Activated CD8-positive, alpha-beta memory T cell treated with anti-CD3 and anti-CD28 coated beads, Interleukin-2, amount 50 U/mL, for 24 hours (primary cell): ENCODE results near the gene DSE.
"Not testable (repeated sequence)": the region's sequence is repeated elsewhere in the genome, so short reads cannot be mapped to it uniquely, and the experiment has no call there.

Experiments
- DNase-seq: peaks from one replicate; pipeline ENCODE4 v3.0.0-alpha.2; 2020; ENCODE audit errors: extremely low read depth

The DSE gene

DNA sequence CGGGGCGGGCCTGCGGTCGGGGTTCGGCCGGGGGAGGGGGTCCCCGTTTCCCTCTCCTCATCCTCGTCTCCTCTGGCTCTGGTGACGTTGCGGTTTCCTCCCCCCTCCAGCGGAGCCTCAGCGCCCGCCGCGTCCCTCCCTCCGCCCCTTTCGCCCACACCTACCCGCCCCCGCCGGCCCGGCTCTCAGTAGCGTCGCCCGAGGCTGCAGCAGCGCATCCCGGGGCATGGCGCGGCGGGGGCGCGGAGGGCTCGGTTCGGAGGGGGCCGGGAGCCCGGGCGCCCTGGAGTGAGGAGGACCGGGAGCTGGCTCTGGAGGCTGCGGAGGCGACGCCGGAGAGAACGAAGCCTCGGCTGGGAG lies at the start of gene DSE:
DSE (plus strand) TSS at position 188 of the 360 bp plus-strand sequence. CDS start 28,304 bp downstream, outside the sequence.
- no peak for DNase-seq

DNA sequence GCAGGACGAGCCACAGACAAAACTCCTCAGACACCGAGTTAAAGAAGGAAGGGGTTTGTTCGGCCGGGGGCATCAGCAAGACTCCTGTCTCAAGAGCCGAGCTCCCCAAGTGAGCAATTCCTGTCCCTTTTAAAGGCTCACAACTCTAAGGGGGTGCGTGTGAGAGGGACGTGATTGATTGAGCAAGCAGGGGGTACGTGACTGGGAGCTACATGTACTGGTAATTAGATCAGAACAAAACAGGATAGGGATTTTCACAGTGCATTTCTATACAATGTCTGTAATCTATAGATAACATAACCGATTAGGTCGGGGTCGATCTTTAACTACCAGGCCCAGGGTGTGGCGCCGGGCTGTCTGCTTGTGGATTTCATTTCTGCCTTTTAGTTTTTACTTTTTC lies 48.8 kb upstream of the DSE start:
- DNase-seq = not testable (repeated sequence)

DNA sequence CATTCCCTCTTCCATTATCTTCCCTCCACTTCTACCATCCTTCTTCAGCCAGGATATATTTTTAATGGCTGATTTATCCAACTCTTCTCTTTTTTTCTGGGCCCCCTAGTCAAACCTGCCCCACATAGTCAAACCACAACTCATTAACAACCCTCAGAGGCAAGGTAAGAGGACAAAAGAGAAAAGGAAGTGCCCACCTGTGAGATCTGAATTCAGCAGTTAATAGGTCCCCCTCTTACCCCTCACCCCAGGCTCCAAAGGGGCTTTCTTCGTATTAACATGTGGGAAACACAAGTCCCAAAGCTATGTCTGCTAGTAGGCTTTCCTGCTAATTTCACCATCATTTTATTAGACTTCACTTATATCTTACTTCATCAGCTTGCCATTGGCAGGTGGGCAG lies 46.9 kb upstream of the DSE start:
- DNase-seq = no peak

DNA sequence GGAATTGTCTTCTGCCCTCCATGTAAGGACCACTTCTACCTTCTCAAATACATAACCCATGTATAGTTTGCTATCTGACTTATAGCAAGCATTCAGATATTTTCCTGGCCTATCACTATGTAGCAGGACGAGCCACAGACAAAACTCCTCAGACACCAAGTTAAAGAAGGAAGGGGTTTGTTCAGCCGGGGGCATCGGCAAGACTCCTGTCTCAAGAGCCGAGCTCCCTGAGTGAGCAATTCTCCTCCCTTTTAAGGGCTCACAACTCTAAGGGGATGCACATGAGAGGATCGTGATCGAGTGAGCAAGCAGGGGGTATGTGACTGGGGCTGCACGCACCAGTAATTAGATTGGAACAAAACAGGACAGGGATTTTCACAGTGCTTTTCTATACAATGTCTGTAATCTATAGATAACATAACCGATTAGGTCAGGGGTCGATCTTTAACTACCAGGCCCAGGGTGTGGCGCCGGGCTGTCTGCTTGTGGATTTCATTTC lies 45.1 kb upstream of the DSE start:
- not testable (repeated sequence) for DNase-seq

DNA sequence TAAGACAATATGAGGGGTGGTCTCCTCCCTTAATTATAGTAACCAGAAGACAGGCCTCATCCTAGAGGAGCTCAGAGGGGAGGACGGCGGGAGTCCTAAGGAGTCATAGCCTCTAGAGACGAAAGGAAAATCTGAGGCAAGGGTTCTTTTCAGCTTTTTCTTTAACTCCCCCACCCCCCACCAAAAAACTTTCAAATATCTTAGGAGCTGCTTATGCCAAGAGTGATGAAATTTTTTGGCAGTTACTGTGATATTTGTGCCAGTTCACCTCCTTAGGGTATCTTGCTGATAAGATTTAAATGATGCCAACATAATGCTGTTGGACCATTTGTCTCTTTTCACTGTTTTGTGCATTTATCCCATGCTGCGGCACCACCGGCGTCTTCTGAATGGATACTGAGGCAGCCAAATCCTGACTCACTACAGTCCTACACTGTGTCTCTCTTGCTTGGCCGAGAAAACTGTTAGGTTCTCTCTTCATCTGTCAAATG lies 44.5 kb upstream of the DSE start:
- no peak for DNase-seq

DNA sequence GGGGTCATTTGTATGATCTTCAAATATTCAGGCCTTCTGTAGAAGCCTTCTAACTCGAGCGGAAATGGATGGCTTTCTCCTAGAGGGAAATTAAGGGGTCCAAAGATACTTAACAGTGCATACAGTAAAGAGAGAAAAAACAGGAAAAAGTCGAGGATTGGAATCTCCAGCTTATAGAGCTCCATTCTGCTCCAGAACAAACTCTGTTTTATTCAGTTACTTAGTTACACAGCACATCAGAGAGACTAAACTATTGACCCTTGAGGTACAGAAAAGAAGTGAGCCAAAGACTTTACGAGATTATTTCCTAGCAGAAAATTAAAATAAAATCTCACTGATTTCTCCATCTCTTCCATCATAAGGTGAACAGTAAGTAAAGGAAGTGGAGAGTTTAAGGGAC lies 43.8 kb upstream of the DSE start:
- DNase-seq = no peak

DNA sequence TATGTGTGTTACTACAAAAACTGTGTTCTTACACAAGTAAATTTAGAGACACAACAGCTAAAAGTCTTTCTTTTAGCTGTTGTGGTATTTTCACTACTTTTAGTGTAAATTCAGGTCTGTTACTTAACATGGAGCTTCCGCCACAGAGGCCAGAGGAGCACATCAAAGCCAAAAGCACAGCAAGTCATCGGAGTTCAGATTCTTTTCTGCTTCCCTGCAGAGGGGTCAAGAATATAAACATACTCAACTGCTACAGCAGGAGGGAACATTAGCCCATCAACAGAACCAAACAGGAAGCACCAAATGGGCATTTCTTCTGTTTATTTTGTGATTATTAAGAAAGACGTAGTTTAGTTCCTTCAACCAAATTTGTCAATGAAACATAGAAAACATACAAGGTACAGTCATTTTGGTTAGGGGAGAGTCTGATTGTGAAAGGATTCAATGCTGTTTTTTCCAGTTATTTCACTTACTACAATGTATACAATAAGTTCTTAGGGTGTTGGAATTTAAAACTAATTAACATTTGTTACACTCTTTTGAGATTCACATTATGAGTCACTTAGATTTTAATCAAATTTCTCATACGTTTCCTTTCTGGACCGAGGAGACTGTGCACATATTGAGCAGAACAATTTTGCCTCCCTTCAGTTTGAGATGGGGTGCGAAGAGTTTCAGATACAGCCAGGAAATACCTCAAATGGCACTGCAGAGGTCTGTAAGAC lies 42.8 kb upstream of the DSE start:
- DNase-seq = no peak

DNA sequence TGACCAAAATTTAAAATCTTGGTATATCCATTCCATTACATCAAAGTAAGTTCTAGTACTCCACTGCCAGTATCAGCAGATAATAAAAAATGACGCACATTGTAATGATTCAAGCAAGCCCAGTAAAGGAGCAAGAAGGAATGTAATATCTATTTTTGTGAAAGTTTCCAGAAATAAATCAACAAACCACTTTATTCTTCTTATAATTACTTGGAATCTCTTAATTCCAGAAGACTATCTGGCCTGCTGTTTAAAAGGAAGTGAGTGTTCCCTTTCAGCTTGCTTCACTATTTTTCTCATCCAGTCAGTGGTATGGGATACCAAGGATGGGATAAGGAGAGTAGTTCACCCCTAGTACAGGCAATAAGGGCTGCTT lies 42.2 kb upstream of the DSE start:
- DNase-seq = no peak

DNA sequence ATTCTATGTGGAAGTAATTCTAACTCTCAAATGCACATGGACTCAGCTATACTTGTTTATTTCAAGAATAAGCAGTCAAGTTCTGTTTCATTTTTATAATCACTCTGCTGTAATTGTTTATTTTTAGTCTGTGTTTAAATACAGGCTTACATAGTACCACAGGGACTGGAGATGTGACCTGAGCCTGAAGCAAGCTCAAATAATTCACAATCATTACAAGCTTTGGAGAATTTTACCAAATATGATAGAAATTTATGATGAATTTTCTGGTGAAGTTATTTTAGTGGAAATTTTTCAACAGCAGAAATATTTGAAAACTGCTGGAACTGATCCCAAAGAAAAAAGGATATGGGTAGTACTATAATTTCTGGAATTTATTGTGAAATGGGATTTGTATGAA lies 41.6 kb upstream of the DSE start:
- no peak for DNase-seq

DNA sequence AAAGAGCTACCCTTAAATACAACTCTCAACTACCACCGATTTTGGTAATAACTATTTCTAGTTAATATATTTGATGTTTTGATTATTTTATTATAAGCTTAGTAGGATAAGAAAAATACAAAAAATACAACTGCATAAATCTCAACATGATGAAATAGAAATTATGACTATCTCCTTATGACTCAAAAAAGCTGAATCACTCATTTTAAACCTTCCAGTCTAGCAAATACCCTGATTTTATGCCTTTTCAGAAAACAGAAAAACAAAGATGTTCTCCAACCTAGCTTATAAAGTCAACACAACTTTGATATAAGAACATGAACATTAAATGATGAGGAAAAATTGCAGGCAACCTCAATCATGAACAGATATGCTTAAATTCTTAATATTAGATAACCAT lies 40.2 kb upstream of the DSE start:
- no peak for DNase-seq

DNA sequence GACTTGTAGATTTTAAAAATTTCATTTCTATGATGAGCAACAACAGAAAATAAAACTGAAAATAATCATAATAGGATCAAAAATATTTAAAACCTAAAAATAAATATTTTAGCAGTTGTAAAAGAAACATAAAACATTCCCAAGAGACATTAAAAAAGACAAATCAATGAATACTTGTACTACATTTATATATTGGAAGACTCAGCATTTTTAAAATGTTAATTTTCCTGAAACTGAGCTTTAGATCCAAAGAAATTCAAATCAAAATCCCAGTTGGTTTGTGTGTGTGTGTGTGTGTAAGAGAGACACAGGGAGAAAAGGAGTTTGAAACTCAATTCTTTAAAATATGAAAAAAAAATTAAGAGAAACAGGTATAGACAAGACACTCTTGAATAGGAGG lies 38.7 kb upstream of the DSE start:
- no peak for DNase-seq

DNA sequence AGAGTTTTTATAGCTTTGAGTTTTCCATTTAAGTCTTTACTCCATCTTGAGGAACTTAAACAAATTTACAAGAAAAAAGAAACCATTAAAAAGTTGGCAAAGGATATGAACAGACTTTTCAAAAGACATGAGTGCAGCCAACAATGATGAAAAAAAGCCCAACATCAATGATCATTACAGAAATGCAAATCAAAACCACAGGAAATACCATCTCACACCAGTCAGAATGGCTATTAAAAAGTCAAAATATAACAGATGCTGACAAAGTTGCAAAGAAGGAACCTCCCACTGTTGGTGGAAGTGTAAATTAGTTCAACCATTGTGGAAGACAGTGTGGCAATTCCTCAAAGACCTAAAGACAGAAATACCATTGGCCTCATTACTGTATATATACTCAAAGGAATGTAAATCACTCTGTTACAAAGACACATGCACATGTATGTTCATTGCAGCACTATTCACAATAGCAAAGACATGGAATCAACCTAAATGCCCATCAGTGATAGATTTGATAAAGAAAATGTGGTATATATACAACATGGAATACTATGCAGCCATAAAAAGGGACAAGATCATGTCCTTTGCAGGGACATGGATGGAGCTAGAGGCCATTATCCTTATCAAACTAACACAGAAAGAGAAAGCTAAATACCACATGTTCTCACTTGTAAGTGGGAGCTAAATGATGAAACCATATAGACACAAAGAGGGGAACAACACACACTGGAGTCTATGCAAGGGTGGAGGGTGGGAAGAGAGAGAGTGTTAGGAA lies 35.9 kb upstream of the DSE start:
- DNase-seq = not testable (repeated sequence)

DNA sequence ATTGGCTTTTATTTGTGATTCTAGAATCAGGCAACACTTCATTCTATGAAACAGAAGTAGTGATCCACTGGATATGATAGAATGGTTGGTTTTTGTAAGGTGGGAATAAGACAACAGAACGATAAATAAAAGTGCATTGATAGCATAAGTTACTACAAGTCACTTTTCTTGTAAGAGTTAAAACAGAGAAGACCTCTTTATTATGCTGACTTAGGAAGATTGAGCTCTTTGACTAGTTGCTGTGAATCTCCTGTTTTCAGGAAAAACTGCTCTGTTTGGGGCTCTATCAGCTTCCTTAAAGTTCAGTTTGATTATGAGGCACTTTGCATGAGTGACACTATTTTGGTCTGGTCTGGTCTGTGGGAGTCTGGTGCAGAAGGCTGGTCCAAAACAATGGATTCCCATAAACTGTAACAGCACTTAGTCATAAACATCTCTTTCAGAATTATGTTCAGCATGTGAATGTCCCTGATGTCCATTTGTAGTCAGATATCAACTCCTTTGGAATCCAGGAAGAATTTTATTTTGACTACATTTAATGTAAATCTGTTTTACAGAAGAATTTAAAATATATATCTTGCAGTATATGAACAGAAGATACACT lies 35.0 kb upstream of the DSE start:
- no peak for DNase-seq

DNA sequence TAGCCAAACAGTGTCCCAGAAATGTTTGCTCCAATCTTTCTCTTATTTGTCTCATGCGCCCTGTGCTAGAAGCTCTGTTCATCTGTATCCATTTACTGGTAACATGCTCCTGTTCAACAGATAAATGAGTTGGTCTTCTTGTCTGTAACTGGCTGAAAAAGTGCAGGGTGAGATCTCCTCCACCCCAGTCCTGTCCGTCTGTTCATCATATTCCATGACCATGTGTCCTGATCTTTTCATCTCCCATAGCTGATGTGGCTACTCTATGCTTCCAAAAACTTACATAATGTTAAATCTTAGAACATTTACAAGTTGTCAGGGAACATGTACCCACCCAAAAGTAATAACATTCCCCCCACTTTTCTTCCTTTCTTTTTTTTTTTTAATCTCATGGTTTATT lies 31.8 kb upstream of the DSE start:
- no peak for DNase-seq

DNA sequence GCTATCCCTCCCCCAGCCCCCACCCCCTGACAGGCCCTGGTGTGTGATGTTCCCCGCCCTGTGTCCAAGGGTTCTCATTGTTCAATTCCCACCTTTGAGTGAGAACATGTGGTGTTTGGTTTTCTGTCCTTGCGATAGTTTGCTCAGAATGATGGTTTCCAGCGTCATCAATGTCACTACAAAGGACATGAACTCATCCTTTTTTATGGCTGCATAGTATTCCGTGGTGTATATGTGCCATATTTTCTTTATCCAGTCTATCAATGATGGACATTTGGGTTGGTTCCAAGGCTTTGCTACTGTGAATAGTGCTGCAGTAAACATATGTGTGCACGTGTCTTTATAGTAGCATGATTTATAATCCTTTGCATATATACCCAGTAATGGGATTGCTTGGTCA lies 30.1 kb upstream of the DSE start:
- DNase-seq = not testable (repeated sequence)

DNA sequence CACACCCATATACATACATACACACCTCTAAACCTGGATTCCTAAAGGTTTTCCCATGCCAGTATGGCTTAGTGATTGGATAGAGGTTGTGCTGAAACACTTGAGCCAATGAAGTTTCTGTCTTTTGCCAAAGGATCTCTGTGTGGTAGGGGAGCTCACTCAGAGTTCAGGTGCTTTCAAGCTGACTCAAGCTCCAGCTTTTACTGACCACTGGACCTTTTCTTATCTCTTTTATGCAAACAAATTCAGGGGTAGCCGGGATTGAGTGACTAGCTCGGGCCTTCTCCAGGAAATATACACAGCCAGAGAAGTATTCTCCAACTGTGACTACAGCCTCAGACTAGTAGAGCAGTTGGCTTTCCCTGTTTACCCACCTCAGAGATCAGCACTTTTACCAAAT lies 21.5 kb upstream of the DSE start:
- DNase-seq = no peak

DNA sequence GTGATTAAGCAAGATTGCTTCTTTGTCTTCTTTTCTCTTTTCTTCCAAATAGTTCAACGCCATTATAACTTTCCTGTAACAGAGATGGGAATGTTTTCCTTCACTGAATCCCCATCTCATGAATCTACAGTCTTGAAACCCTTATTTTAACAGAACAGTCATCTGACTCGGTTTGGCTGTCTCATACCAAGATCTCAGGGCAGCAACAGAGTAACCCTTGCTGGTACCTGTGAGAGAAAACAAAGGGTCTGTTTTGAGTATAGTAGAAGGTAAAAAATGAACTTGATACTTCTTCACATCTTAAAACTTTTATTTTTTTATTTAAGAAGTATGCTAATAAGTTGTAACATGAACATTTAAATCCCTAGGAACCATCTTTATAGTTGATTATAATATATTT lies 19.6 kb upstream of the DSE start:
- no peak for DNase-seq

DNA sequence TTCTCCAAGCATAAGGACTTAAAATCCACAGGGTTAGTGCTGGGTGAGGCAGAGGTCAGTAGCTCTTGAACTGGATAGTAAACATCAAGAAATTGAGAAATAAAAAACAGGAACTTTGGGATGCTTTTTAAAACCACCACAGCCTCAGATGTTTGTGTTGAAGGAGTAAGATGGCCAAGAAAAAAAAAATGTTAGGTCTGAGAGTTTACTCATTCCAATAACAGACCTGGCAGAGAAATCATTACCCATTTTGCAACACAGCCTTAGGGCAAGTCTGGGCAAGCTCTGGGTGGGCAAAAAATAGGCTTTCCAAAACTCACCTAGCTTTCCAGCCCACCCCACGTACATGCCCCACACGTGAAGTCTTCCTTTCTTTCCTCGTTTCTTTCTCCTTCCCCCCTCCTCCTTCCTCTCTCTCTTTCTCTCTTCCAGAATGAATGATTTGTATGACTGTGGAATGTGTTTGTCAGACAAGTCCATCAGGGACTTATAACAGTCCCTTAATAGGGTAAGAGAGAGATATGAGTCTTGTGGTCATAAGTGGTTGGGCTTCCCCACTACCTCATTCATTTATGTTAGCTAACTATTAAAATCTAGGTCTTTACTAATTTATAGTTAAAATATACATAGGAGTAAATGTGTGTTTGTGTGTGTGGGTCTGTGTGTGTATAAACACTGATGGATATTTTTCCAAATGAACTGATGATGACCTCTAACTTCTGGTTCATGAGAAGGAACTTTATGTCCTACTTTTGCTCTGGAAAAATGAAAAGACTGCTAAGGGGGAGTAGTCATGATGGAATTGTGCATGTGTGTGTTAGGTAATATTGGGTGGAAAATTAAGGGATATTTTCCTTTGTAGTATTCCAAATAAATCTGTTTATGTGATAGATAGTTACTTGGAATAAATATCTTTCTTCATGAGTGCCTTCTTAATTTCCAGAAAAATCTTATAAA lies 18.0 kb upstream of the DSE start:
- no peak for DNase-seq

DNA sequence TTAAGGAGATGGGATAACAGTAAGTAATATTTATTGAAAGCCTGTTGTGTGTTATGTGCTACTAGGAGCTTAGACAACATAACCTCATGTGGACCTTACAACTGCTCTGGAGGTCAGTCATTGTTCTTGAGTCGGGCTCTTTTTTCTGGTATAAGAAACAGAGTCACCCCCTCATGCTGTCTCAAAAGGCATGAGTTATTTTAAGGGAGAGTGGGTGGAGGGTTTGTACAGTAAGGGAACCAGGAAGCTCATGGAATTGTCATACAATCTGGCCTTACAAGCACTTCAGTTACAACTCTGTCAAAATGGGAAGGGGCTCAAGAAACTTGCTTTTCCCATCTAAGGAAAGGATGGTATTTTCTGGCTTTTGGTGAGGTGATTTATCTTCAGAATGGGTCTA lies 16.5 kb upstream of the DSE start:
- no peak for DNase-seq

DNA sequence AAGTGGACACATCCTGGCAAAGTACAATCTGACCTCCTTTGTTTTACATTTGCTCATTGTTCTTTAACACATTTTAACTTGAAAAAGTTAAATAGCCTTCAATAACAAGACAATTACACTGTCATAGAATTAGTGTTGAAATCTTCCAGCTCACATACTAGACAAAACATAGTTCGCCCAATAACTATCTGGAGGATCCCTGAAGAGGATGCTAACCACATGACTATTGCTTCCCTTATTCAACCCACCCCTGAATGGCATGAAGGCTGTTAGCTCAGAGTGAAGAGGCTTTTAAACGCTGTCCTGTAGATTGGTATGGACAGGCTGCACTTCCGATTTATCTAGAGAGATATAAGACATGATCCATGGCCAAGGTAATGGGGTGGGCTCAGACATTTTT lies 15.0 kb upstream of the DSE start:
- DNase-seq = no peak

DNA sequence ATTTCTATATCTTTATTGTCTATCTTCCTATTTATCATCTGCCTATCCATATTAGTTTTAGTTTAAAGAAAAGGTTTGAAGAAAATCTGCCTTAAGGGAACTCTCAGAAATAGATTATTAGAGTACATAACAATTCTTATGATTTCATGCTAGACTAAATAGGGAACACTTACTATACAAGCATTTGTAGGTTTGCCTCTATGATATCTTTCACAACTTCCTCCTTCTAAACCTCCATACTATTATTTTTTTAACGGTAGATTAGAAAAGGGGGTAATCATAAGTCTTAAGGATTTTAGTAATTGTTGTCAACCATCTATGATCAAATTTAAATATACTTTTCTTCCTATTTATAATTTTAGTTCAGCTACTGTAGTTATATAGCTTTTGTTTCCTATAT lies 11.6 kb upstream of the DSE start:
- DNase-seq = no peak

DNA sequence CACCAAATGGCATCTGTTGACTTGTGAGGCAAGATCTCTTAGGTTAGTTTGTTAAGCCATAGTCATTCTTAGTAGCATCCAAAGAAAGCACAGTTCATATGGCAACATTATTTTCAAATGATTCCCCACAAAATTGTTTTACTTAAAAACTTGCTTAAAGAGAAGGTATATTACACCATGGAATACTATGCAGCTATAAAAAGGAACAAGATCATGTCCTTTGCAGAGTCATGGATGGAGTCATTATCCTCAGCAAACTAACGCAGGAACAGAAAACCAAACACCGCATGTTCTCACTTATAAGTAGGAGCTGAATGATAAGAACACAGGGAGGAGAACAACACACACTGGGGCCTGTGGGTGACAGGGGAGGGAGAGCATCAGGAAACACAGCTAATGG lies 10.9 kb upstream of the DSE start:
- no peak for DNase-seq
